Measurements from ENCODE around the gene TMEM256. TPM values are rescaled to one million over a fixed set of nuclear protein-coding genes. Genes with fewer than 3 reads are reported as not detected.

Gene TMEM256
- total RNA-seq, 4 donors from 2014 or later, result 59.6 to 121 (median 74.7) TPM

DNA sequence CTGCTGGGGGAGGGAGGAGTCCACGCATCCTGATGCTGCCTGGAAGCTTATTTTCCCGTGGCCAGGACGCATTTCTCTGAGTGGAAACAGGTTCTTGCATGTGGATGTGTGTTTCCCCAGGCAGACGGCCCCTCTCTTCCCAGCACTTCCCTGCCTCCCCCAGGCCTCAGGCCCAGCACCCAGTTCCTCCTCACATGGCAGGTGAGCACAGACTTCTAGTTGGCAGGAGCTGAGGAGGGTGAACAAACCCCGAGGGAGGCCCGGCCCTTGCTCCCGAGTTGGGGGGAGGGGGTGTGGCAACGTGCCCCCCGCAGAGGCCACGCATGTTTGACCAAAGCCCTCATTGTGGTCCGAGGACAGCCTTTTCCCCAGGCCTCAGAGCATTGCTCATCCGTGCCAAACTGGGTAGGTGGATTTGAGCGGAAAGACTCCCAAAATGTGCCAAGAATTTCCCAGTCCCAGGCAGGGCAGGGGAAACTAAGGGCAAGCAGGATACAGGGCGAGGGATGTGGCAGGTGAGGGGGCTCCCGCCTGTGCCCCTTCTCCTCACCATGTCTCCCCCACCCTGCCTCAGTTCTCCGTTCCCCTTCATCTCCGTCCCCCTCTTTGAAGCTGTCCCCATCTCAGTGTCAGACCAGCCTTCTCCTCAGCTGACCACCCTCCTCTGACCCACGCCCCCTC, 14.7 kb upstream of the TMEM256 start:
- no peak for DNase-seq (ENCODE audit: extremely low spot score)
- 76% methylated on average over 17 of the region's 18 CpGs for WGBS
- Histone ChIP-seq H3K9me3 (no peaks in the 10 kb centered on the region), H3K36me3 (peaks cover 0 to 39% (median 19%) of the 10 kb centered on the region in 4 donors), H3K27ac (replicated peaks in 1 of 4) (no peak overlapping the region), H3K4me3 (no peak overlapping the region), H3K4me1 (no peaks in the 10 kb centered on the region), H3K27me3 (no peaks in the 10 kb centered on the region)
- intact Hi-C loops (cut with DNase I), result no loop called here
- no peak for TF ChIP-seq EP300 (IDR thresholded peaks at IDR 0.05)
- TF ChIP-seq POLR2AphosphoS5 (IDR thresholded peaks at IDR 0.05), result no peak
- TF ChIP-seq POLR2A (IDR thresholded peaks at IDR 0.05; ENCODE audit: low read depth), result no peak
- TF ChIP-seq, protein P1, sequence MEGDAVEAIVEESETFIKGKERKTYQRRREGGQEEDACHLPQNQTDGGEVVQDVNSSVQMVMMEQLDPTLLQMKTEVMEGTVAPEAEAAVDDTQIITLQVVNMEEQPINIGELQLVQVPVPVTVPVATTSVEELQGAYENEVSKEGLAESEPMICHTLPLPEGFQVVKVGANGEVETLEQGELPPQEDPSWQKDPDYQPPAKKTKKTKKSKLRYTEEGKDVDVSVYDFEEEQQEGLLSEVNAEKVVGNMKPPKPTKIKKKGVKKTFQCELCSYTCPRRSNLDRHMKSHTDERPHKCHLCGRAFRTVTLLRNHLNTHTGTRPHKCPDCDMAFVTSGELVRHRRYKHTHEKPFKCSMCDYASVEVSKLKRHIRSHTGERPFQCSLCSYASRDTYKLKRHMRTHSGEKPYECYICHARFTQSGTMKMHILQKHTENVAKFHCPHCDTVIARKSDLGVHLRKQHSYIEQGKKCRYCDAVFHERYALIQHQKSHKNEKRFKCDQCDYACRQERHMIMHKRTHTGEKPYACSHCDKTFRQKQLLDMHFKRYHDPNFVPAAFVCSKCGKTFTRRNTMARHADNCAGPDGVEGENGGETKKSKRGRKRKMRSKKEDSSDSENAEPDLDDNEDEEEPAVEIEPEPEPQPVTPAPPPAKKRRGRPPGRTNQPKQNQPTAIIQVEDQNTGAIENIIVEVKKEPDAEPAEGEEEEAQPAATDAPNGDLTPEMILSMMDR (IDR thresholded peaks at IDR 0.05), result no peak

DNA sequence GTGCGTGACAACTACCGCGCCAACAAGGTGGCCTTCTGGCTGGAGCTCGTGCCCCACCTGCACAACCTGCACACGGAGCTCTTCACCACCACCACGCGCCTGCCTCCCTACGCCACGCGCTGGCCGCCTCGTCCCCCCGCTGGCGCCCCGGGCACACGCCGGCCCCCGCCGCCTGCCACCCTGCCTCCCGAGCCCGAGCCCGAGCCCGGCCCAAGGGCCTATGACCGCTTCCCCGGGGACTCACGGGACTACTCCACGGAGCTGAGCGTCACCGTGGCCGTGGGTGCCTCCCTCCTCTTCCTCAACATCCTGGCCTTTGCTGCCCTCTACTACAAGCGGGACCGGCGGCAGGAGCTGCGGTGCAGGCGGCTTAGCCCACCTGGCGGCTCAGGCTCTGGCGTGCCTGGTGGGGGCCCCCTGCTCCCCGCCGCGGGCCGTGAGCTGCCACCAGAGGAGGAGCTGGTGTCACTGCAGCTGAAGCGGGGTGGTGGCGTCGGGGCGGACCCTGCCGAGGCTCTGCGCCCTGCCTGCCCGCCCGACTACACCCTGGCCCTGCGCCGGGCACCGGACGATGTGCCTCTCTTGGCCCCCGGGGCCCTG, 13.3 kb upstream of the TMEM256 start:
- DNase-seq (ENCODE audit: extremely low spot score), result no peak
- no peak overlapping the region for H3K4me3 ChIP-seq

DNA sequence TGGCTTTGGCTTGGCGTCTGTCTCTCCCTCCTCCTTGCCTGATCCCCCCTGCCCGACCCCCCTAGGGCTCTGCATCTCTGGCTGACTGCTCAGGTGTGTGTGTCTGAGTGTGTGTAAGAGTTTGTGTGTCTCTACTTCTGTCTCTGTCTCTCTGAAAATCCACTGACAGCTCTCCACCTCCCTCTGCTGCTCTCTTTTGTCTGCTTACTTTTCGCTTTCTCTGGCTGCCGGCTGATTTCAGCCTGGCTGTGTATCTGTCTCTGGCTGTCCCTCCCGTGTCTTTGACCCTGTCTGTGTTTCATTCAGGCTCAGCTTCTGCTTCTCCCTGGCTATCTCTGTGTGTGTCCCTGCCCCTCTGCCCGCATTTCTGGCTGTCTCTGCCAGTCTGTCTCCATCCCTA, 12.4 kb upstream of the TMEM256 start:
- Histone ChIP-seq H3K4me1 (no peaks in the 10 kb centered on the region), H3K27ac (replicated peaks in 1 of 4) (no peak overlapping the region), H3K27me3 (no peaks in the 10 kb centered on the region), H3K4me3 (no peak overlapping the region), H3K9me3 (no peaks in the 10 kb centered on the region), H3K36me3 (peaks cover 0 to 40% (median 19%) of the 10 kb centered on the region in 4 donors)
- TF ChIP-seq, protein P1 (IDR thresholded peaks at IDR 0.05), result peak in 1 of 3 experiments; percentile 7
- TF ChIP-seq POLR2A (IDR thresholded peaks at IDR 0.05; ENCODE audit: low read depth), result no peak
- DNase-seq (ENCODE audit: extremely low spot score), result no peak
- WGBS, result 81% methylated on average over 5 of the region's 6 CpGs
- intact Hi-C loops (cut with DNase I), result no loop called here

More for the DNA sequence above, 13.3 kb upstream of the TMEM256 start:
- WGBS, result 97% methylated on average over 30 of the region's 54 CpGs
- Histone ChIP-seq H3K36me3 (peaks cover 0 to 39% (median 19%) of the 10 kb centered on the region in 4 donors), H3K27me3 (no peaks in the 10 kb centered on the region), H3K27ac (replicated peaks in 1 of 4) (no peak overlapping the region), H3K9me3 (no peaks in the 10 kb centered on the region), H3K4me1 (no peaks in the 10 kb centered on the region)
- intact Hi-C loops (cut with DNase I), result no loop called here
- TF ChIP-seq POLR2A (IDR thresholded peaks at IDR 0.05; ENCODE audit: low read depth), result no peak
- TF ChIP-seq EP300 (IDR thresholded peaks at IDR 0.05), result no peak
- TF ChIP-seq, protein P1 (IDR thresholded peaks at IDR 0.05), result no peak
- no peak for TF ChIP-seq POLR2AphosphoS5 (IDR thresholded peaks at IDR 0.05)

DNA sequence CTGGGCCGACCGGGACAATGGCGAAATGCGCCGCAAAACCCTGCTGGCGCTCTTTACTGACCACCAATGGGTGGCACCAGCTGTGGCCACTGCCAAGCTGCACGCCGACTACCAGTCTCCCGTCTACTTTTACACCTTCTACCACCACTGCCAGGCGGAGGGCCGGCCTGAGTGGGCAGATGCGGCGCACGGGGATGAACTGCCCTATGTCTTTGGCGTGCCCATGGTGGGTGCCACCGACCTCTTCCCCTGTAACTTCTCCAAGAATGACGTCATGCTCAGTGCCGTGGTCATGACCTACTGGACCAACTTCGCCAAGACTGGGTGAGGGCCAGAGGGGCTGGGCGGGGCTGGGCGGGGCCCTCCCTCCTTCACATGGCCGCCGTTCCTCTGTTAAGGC, 11.9 kb upstream of the TMEM256 start:
- Histone ChIP-seq H3K9me3 (no peaks in the 10 kb centered on the region), H3K36me3 (peaks cover 0 to 46% (median 21%) of the 10 kb centered on the region in 4 donors), H3K4me1 (no peaks in the 10 kb centered on the region), H3K27ac (replicated peaks in 1 of 4) (no peak overlapping the region), H3K4me3 (no peak overlapping the region), H3K27me3 (no peaks in the 10 kb centered on the region)
- DNase-seq (ENCODE audit: extremely low spot score), result no peak
- intact Hi-C loops (cut with DNase I), result no loop called here
- TF ChIP-seq POLR2A (IDR thresholded peaks at IDR 0.05; ENCODE audit: low read depth), result no peak
- no peak for TF ChIP-seq EP300 (IDR thresholded peaks at IDR 0.05)
- TF ChIP-seq, protein P1 (IDR thresholded peaks at IDR 0.05), result no peak
- no peak for TF ChIP-seq POLR2AphosphoS5 (IDR thresholded peaks at IDR 0.05)
- 97% methylated on average over 17 of the region's 23 CpGs for WGBS
